ENCODE measurements around the gene GABRR3.

DNA sequence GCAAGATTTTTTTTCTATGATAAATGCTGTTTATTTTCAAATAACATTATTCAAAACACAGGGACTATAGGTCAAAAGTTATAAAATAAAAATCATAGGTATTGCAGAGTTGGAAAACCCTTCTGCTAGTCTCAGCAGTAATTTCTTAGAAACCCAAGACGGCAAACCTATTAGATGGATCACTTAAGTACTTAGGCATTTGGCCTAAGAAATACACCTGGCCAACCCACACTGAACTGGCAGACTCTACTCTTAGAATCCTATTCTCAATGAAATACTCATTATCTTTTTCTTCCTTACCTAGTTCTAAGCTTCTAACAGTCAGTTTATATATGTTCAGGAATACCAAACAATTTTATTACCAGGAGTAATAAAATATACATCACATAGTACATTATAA lies 32.4 kb downstream of the GABRR3 start:
- TF ChIP-seq, protein P1, sequence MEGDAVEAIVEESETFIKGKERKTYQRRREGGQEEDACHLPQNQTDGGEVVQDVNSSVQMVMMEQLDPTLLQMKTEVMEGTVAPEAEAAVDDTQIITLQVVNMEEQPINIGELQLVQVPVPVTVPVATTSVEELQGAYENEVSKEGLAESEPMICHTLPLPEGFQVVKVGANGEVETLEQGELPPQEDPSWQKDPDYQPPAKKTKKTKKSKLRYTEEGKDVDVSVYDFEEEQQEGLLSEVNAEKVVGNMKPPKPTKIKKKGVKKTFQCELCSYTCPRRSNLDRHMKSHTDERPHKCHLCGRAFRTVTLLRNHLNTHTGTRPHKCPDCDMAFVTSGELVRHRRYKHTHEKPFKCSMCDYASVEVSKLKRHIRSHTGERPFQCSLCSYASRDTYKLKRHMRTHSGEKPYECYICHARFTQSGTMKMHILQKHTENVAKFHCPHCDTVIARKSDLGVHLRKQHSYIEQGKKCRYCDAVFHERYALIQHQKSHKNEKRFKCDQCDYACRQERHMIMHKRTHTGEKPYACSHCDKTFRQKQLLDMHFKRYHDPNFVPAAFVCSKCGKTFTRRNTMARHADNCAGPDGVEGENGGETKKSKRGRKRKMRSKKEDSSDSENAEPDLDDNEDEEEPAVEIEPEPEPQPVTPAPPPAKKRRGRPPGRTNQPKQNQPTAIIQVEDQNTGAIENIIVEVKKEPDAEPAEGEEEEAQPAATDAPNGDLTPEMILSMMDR (IDR thresholded peaks at IDR 0.05; ENCODE audit: poor library complexity) = no peak
- no peak for TF ChIP-seq EZH2 (IDR thresholded peaks at IDR 0.05; ENCODE audit: borderline replicate concordance)
